HepG2 (cell line): ENCODE results near the gene SOSTDC1. TPM values are rescaled to one million over a fixed set of nuclear protein-coding genes. Genes with fewer than 3 reads are reported as not detected.

Source experiments
- ATAC-seq: fragments of 200-7000 bp; cut with Tn5 transposase; 3 replicates; pipeline ENCODE4 v1.9.1; 2020; ENCODE audit warnings: mild to moderate bottlenecking, moderate library complexity
- BruUV-seq: library from RNA; stranded (reverse); fragments of 400-500 nt; replicated peaks from 2 replicates; lab custom pipeline; 2021; lab: Mats Ljungman, UMichigan
- CTCF ChIA-PET: fragments of 300-600 bp; formaldehyde crosslinking; extraction: SDS; loops from one replicate; lab custom pipeline; 2021; ENCODE audit warnings: low total read pairs, inconsistent platforms, low intra/inter-chr PET ratio; lab: Yijun Ruan, JAX
- POLR2A ChIA-PET: fragments of 350-600 bp; sonication (Branson Sonifier 250); formaldehyde crosslinking; loops from one replicate; lab custom pipeline; 2020; ENCODE audit warnings: antibody characterized with exemption, inconsistent platforms; lab: Yijun Ruan, JAX
- DNase-seq: peaks from one replicate; pipeline ENCODE4 v3.0.0-alpha.2; 2015; ENCODE audit warnings: low spot score
- FAIRE-seq: peaks from 3 replicates; lab custom pipeline; 2011; peaks lifted over from hg19 to GRCh38; lab: Jason Lieb, UNC
- H2AFZ ChIP-seq: one replicate; pipeline ENCODE4 v1.6.1; 2011; ENCODE audit warnings: low read length, inconsistent platforms
- H3K27ac ChIP-seq: fragments of 300-600 bp; 3 replicates; pipeline ENCODE4 v1.8.0; 2011; ENCODE audit warnings: mixed run types, mild to moderate bottlenecking, mixed read lengths, low read length, inconsistent platforms; ENCODE audit not compliant: insufficient read depth; ENCODE audit errors: extremely low read length
- H3K27me3 ChIP-seq, 2 experiments: fragments of 200-600 bp in 1 of 2; 2 replicates in 1 of 2; 3 replicates in 1 of 2; pipeline versions ENCODE4 v1.6.0 to v1.8.0; 2011; ENCODE audit warnings: low read length in 2 of 2, mild to moderate bottlenecking in 2 of 2, moderate library complexity in 2 of 2, inconsistent platforms in 1 of 2; ENCODE audit not compliant: insufficient read depth in 2 of 2, control insufficient read depth in 1 of 2
- H3K36me3 ChIP-seq, 2 experiments: fragments of 200-600 bp in 1 of 2; replicated peaks in 1 of 2; 2 replicates in 1 of 2; 3 replicates in 1 of 2; pipeline versions ENCODE4 v1.5.1 to v1.8.0; 2011; ENCODE audit warnings: low read length in 2 of 2, inconsistent platforms in 1 of 2; ENCODE audit not compliant: insufficient read depth in 2 of 2, control insufficient read depth in 1 of 2
- H3K4me1 ChIP-seq: 2 replicates; pipeline ENCODE4 v1.5.1; 2012; ENCODE audit warnings: low read length, inconsistent platforms; ENCODE audit not compliant: insufficient read depth
- H3K4me2 ChIP-seq: 2 replicates; pipeline ENCODE4 v1.6.0; 2011; ENCODE audit warnings: low read depth, low read length, inconsistent platforms
- H3K4me3 ChIP-seq, 3 experiments: fragments of 200-600 bp in 1 of 3; sonication (generic), shearing (Covaris generic) in 1 of 3; replicated peaks in 1 of 3; 2 replicates each; pipeline ENCODE4 v1.5.1; 2011 to 2016; ENCODE audit warnings: low read length in 3 of 3, inconsistent platforms in 2 of 3, low read depth in 2 of 3, mild to moderate bottlenecking in 2 of 3, control low read depth in 1 of 3, mixed read lengths in 1 of 3; ENCODE audit not compliant: insufficient read depth in 1 of 3
- H3K79me2 ChIP-seq: one replicate; pipeline ENCODE4 v1.6.1; 2011; ENCODE audit warnings: low read length, inconsistent platforms; ENCODE audit not compliant: insufficient read depth
- H3K9ac ChIP-seq: 2 replicates; pipeline ENCODE4 v1.6.0; 2011; ENCODE audit warnings: mild to moderate bottlenecking, low read depth, low read length, inconsistent platforms; ENCODE audit not compliant: insufficient read depth
- H3K9me3 ChIP-seq: 2 replicates; pipeline ENCODE4 v1.5.1; 2012; ENCODE audit warnings: mild to moderate bottlenecking, low read length
- H4K20me1 ChIP-seq: 2 replicates; pipeline ENCODE4 v1.6.0; 2011; ENCODE audit warnings: inconsistent platforms, mild to moderate bottlenecking, low read length, moderate library complexity; ENCODE audit not compliant: insufficient read depth
- ARHGAP35 ChIP-seq: sonication (generic); formaldehyde crosslinking; IDR thresholded peaks from 2 replicates; pipeline ENCODE4 v1.9.0; 2022; ENCODE audit warnings: mild to moderate bottlenecking, inconsistent platforms, moderate library complexity, missing genetic modification reagents, borderline replicate concordance
- GPBP1L1 ChIP-seq: sonication (generic); formaldehyde crosslinking; IDR thresholded peaks from 2 replicates; pipeline ENCODE4 v1.5.0; 2020; ENCODE audit warnings: mild to moderate bottlenecking, missing genetic modification reagents
- MAZ ChIP-seq, 2 experiments: sonication (generic) in 1 of 2; formaldehyde crosslinking in 1 of 2; IDR thresholded peaks; 2 replicates each; pipeline versions ENCODE4 v1.5.0 to v1.6.1; 2012 to 2020; ENCODE audit warnings: low read depth in 2 of 2, mild to moderate bottlenecking in 2 of 2, borderline replicate concordance in 1 of 2, improper control_type of control experiment in 1 of 2, low read length in 1 of 2, missing genetic modification reagents in 1 of 2, moderate library complexity in 1 of 2
- MTF1 ChIP-seq: sonication (generic); formaldehyde crosslinking; IDR thresholded peaks from 2 replicates; pipeline ENCODE4 v1.5.0; 2020; ENCODE audit warnings: missing genetic modification reagents
- MXD4 ChIP-seq: IDR thresholded peaks from 2 replicates; pipeline ENCODE4 v1.6.1; 2016; ENCODE audit warnings: mild to moderate bottlenecking, missing biosample characterization, missing genetic modification reagents
- PAXIP1 ChIP-seq: sonication (generic); formaldehyde crosslinking; conservative IDR thresholded peaks from 2 replicates; pipeline ENCODE4 v1.4.0; 2020; ENCODE audit warnings: mild to moderate bottlenecking, missing genetic modification reagents, moderate library complexity
- SOX13 ChIP-seq, 3 experiments: fragments of 450-650 bp in 1 of 3; sonication (generic) in 1 of 3; formaldehyde crosslinking in 1 of 3; IDR thresholded peaks in 2 of 3; conservative IDR thresholded peaks in 1 of 3; 2 replicates each; pipeline versions ENCODE4 v1.5.0 to v1.6.1; 2016 to 2020; ENCODE audit warnings: antibody characterized with exemption in 1 of 3, mild to moderate bottlenecking in 1 of 3, missing compliant biosample characterization in 1 of 3, missing genetic modification reagents in 1 of 3, moderate library complexity in 1 of 3
- SOX5 ChIP-seq: IDR thresholded peaks from 2 replicates; pipeline ENCODE4 v1.6.1; 2016; ENCODE audit warnings: borderline replicate concordance
- SRSF1 ChIP-seq: fragments of 200-400 bp; formaldehyde crosslinking; optimal IDR thresholded peaks from 2 replicates; pipeline ENCODE3; 2017; ENCODE audit warnings: mild to moderate bottlenecking, low read depth, low read length, moderate library complexity
- ZNF619 ChIP-seq: sonication (generic); formaldehyde crosslinking; IDR thresholded peaks from 2 replicates; pipeline ENCODE4 v1.4.0; 2020; ENCODE audit warnings: mild to moderate bottlenecking, missing genetic modification reagents
- ZNF777 ChIP-seq: sonication (generic); formaldehyde crosslinking; IDR thresholded peaks from 2 replicates; pipeline ENCODE4 v1.4.0; 2020; ENCODE audit warnings: missing genetic modification reagents
- WGBS: methylation state at CpG from one replicate; pipeline ENCODE4 v1.1.6; 2017; ENCODE audit warnings: low lambda C conversion rate; 5-methylcytosine and 5-hydroxymethylcytosine counted together
- in situ Hi-C: cut with HindIII; loops from 2 replicates; pipeline ENCODE4 v1.10.0; 2017; ENCODE audit warnings: low pct_unique_long_range_greater_than_20kb; ENCODE audit not compliant: extremely low pct_ligation_motif_present
- intact Hi-C: fragments of 100-400 bp; cut with micrococcal nuclease; formaldehyde crosslinking; loops from one replicate; pipeline ENCODE4 v1.10.0; 2022; ENCODE audit not compliant: unreplicated experiment
- polyA plus RNA-seq, 8 experiments: library from polyadenylated mRNA; depleted of rRNA in 3 of 8; stranded (reverse) in 7 of 8; unstranded in 1 of 8; fragments of >200 nt; fragmentation: Illumina TruSeq in 4 of 8; extraction: Trizol in 4 of 8; gene quantifications; 2 replicates each; pipeline versions ENCODE4 v1.2.1 to v1.2.3, GENCODE V29; 2011 to 2016; ENCODE audit warnings: low read depth in 4 of 8, missing spikeins in 1 of 8, mixed read lengths in 1 of 8; ENCODE audit not compliant: insufficient read depth in 1 of 8
- total RNA-seq, 5 experiments: library from RNA; depleted of rRNA; stranded (reverse); fragments of >200 nt; fragmentation: Illumina TruSeq; extraction: Trizol; gene quantifications; 2 replicates each; pipeline ENCODE4 v1.2.3, GENCODE V29; 2016; ENCODE audit warnings: low read depth in 1 of 5

Gene SOSTDC1
- total and polyA plus RNA-seq, 2 of the 13 experiments (the other 11 are each of a cell fraction or from before 2014, with no cell fraction given), result not detected

- ATAC-seq, result no peak
- no peaks in the 10 kb centered on the region for H3K36me3 ChIP-seq
- no TSS peak for BruUV-seq
- FAIRE-seq, result no peak
- intact Hi-C loops (loop anchor here (5.0 kb wide), 1 partner anchor 69 kb away; the partner anchor contains the start of gene CRPPA), in situ Hi-C loops (no loop called here)
- H3K4me3 ChIP-seq, result no peak overlapping the region
- DNase-seq, result peak; percentile 23
- ChIA-PET POLR2A (no interaction called here), CTCF (no interaction called here)
- TF ChIP-seq SOX5 (peak; percentile 46; the same call in 1 of the 2 replicates), SOX13 (IDR thresholded peaks at IDR 0.05) (no peak), SOX13 (CRISPR knock-in tag; conservative IDR thresholded peaks at IDR 0.05 in 1 of 2, IDR thresholded peaks at IDR 0.05 in 1 of 2) (peak in 1 of 2 experiments; percentile 64; a peak in 2 of 4 replicates), SRSF1 (no peak)
- no peak overlapping the region for H3K27ac ChIP-seq
- H3K79me2 ChIP-seq, result no peaks in the 10 kb centered on the region
- peaks cover 43% of the 10 kb centered on the region for H3K4me1 ChIP-seq
- no peaks in the 10 kb centered on the region for H3K27me3 ChIP-seq
- H3K9me3 ChIP-seq, result no peaks in the 10 kb centered on the region
- no peak overlapping the region for H3K9ac ChIP-seq
- H2AFZ ChIP-seq, result no peak overlapping the region
- H3K4me2 ChIP-seq, result no peak overlapping the region; the same call in 1 of the 2 replicates
- 41% methylated on average over 2 of the region's 2 CpGs for whole genome bisulfite sequencing
- no peaks in the 10 kb centered on the region for H4K20me1 ChIP-seq
These were observed 25.6 kb upstream of the SOSTDC1 start for GRCh38 chr7:16491148-16491547.

GRCh38 chr7:16484453-16485158, 19.1 kb upstream of the SOSTDC1 start:
- in situ Hi-C loops (no loop called here), intact Hi-C loops (no loop called here)
- H3K36me3 ChIP-seq, result no peaks in the 10 kb centered on the region
- ChIA-PET POLR2A (no interaction called here), CTCF (no interaction called here)
- H3K79me2 ChIP-seq, result no peaks in the 10 kb centered on the region
- H3K9me3 ChIP-seq, result no peaks in the 10 kb centered on the region
- H2AFZ ChIP-seq, result no peak overlapping the region
- H4K20me1 ChIP-seq, result no peaks in the 10 kb centered on the region
- peak; percentile 76 for DNase-seq
- no peak overlapping the region for H3K27ac ChIP-seq
- peak; percentile 74 for ATAC-seq
- no peak for FAIRE-seq
- peaks cover 16% of the 10 kb centered on the region for H3K4me1 ChIP-seq
- 13% methylated on average over 4 of the region's 4 CpGs for WGBS
- no peaks in the 10 kb centered on the region for H3K27me3 ChIP-seq
- peak overlapping the region; percentile 19 for H3K4me2 ChIP-seq
- BruUV-seq, result no TSS peak
- no peak overlapping the region for H3K9ac ChIP-seq
- H3K4me3 ChIP-seq, result no peak overlapping the region
- no peak for TF ChIP-seq PAXIP1 (CRISPR knock-in tag)
- no peak for TF ChIP-seq ZNF619 (CRISPR knock-in tag)
- no peak for TF ChIP-seq ZNF777 (CRISPR knock-in tag)
- TF ChIP-seq MAZ (IDR thresholded peaks at IDR 0.05; ENCODE audit: borderline replicate concordance, low read depth, low read length), result no peak
- no peak for TF ChIP-seq MAZ (CRISPR knock-in tag; IDR thresholded peaks at IDR 0.05; ENCODE audit: low read depth)
- no peak for TF ChIP-seq SOX13 (IDR thresholded peaks at IDR 0.05)
- peak in 1 of 2 experiments; percentile 83; a peak in 2 of 4 replicates for TF ChIP-seq SOX13 (CRISPR knock-in tag; conservative IDR thresholded peaks at IDR 0.05 in 1 of 2, IDR thresholded peaks at IDR 0.05 in 1 of 2)
- TF ChIP-seq MXD4 (CRISPR knock-in tag), result no peak
- TF ChIP-seq GPBP1L1, result no peak
- TF ChIP-seq ARHGAP35 (CRISPR knock-in tag), result no peak
- TF ChIP-seq MTF1, result no peak
